ENCODE data around the gene AIF1L. TPM values are rescaled to one million over a fixed set of nuclear protein-coding genes. Genes with fewer than 3 reads are reported as not detected.

Gene AIF1L
- total and polyA plus RNA-seq, 2 of the 4 experiments (the other 2 are of a cell fraction): 0.18 to 0.19 TPM

DNA sequence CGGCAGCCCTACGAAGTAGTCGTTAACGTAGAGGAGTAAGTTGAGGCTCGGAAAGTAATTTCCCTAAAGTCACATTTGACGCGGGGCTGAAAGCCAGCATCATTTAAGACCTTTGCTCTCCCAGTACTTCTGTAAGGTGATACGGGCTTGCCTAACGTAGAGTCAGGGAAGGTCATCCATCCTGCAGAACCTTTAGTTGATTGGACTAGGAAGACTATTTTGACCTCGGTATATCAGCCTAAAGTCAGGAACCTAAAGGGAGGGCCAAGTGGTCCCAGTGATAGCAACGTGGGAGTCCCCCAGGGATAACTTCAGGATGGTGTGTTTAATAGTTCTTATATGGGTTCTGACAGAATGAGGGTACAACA lies 29.7 kb downstream of the AIF1L start (continued):
- TF ChIP-seq NFE2L2 (IDR thresholded peaks at IDR 0.05; ENCODE audit: low read depth, low read length) (no peak), RAD21 (IDR thresholded peaks at IDR 0.05; ENCODE audit: low read length) (no peak), CEBPB (IDR thresholded peaks at IDR 0.05; ENCODE audit: low read depth, low read length) (no peak)

DNA sequence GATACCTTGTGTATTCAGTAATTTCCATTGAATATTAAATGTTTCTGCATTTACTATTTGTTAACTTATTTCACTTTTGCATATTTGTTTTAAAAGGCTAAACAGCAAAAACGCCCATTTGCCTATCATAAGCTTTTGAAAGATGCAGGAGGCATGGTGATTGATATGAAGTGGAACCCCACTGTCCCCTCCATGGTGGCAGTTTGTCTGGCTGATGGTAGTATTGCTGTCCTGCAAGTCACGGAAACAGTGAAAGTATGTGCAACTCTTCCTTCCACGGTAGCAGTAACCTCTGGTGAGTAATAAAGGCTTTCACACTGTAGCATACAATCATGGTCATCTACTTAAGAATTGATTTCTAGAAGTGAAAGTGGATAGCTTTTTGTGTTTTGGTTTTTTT lies 32.9 kb downstream of the AIF1L start:
- Histone ChIP-seq H2BK20ac (ENCODE audit: low read depth, low read length) (no peak overlapping the region), H3K27me3 (ENCODE audit: control insufficient read depth, insufficient read depth, low read length) (no peaks in the 10 kb centered on the region), H3K36me3 (ENCODE audit: control insufficient read depth, insufficient read depth, low read length) (peaks cover 30% of the 10 kb centered on the region), H4K8ac (ENCODE audit: low read depth in 2 of 2, low read length in 2 of 2) (no peak overlapping the region), H2AK9ac (replicated peaks; ENCODE audit: low read depth, low read length, poor library complexity) (no peak overlapping the region), H3K23ac (ENCODE audit: low read depth, low read length) (no peak overlapping the region), H2AFZ (replicated peaks; ENCODE audit: low read length, poor library complexity) (no peak overlapping the region), H3K79me1 (ENCODE audit: low read depth in 1 of 2, low read length in 2 of 2) (peaks cover 6 to 38% of the 10 kb centered on the region in 2 experiments), H2BK15ac (ENCODE audit: low read depth, low read length) (no peak overlapping the region), H3K4ac (ENCODE audit: low read depth, low read length) (no peak overlapping the region), H4K20me1 (ENCODE audit: insufficient read depth, low read length) (no peaks in the 10 kb centered on the region), H3K14ac (replicated peaks; ENCODE audit: low read depth, low read length) (no peak overlapping the region), H3K4me3 (ENCODE audit: insufficient read depth, low read depth, low read length) (no peak overlapping the region), H3K9me1 (ENCODE audit: insufficient read depth, low read length) (no peaks in the 10 kb centered on the region), H4K5ac (ENCODE audit: low read depth, low read length) (no peak overlapping the region), H2AK5ac (ENCODE audit: low read depth, low read length) (no peak overlapping the region), H4K91ac (ENCODE audit: insufficient read depth, low read depth, low read length) (no peak overlapping the region), H3K4me2 (ENCODE audit: low read depth, low read length) (no peak overlapping the region), H2BK5ac (ENCODE audit: low read depth, low read length, poor library complexity, severe bottlenecking) (no peak overlapping the region), H3K27ac (ENCODE audit: insufficient read depth, low read length) (no peak overlapping the region), H3K18ac (ENCODE audit: low read depth, low read length) (no peak overlapping the region), H3K9ac (ENCODE audit: low read depth, low read length) (no peak overlapping the region), H3K9me3 (ENCODE audit: control insufficient read depth, insufficient read depth, low read length) (no peaks in the 10 kb centered on the region), H2BK120ac (ENCODE audit: low read depth, low read length) (no peak overlapping the region), H3K56ac (ENCODE audit: extremely low read depth, insufficient read depth, low read length) (no peak overlapping the region), H3K4me1 (ENCODE audit: control insufficient read depth, insufficient read depth, low read length) (no peaks in the 10 kb centered on the region)
- in situ Hi-C loops (cut with MboI; ENCODE audit: low sequenced_read_pairs) (loop anchor here (25.0 kb wide), 1 partner anchor 1208 kb away; no protein-coding TSS in a partner anchor), dilution Hi-C loops (cut with HindIII; ENCODE audit: low sequenced_read_pairs, unreplicated experiment) (no loop called here), intact Hi-C loops (cut with micrococcal nuclease) (loop anchor here (5.0 kb wide), 1 partner anchor 38 kb away; no protein-coding TSS in a partner anchor)
- DNase-seq (no peak), ATAC-seq (ENCODE audit: low read depth) (no peak)
- CTCF ChIA-PET: no interaction called here
- POLR2A ChIA-PET (ENCODE audit: unreplicated experiment): no interaction called here
- WGBS, 2 experiments (ENCODE audit: extremely low coverage in 2 of 2, insufficient read length in 1 of 2): 100% methylated on average over 1 of the region's 3 CpGs; no CpG with 5 or more reads in 1 of the 2 experiments
- BruUV-seq (replicated peaks): no TSS peak
- no peak for TF ChIP-seq POLR2A (IDR thresholded peaks at IDR 0.05; ENCODE audit: low read depth, low read length)
- no peak for TF ChIP-seq MAZ (IDR thresholded peaks at IDR 0.05; ENCODE audit: borderline replicate concordance, low read depth, low read length)
- no peak for TF ChIP-seq RCOR1 (IDR thresholded peaks at IDR 0.05; ENCODE audit: insufficient replicate concordance, low read length)
- TF ChIP-seq CEBPB (IDR thresholded peaks at IDR 0.05; ENCODE audit: low read depth, low read length): no peak

Measured in IMR-90 (cell line).